CD4-positive, CD25-positive, alpha-beta regulatory T cell (primary cell): ENCODE data around the gene NTM. TPM values are rescaled to one million over a fixed set of nuclear protein-coding genes. Genes with fewer than 3 reads are reported as not detected.

ENCODE experiments used
- ATAC-seq, 2 donors: fragments of 150-1000 bp; cut with Tn5 transposase; one replicate each; pipeline ENCODE4 v1.10.0; 2021; ENCODE audit warnings: low read depth in 2 of 2, moderate number of reproducible peaks in 2 of 2, moderate library complexity in 1 of 2
- DNase-seq, 3 donors: peaks; one replicate each; pipeline versions ENCODE4 v3.0.0 to v3.0.0-alpha.2; 2012 to 2022; ENCODE audit warnings: mixed read lengths in 1 of 3
- H3K27ac ChIP-seq: one replicate; pipeline ENCODE4 v1.7.0; 2013; ENCODE audit warnings: mild to moderate bottlenecking, low read length; ENCODE audit not compliant: insufficient read depth, poor library complexity, severe bottlenecking
- H3K27me3 ChIP-seq: one replicate; pipeline ENCODE4 v1.7.0; 2013; ENCODE audit warnings: low read length; ENCODE audit not compliant: control insufficient read depth, insufficient read depth
- H3K36me3 ChIP-seq: one replicate; pipeline ENCODE4 v1.7.0; 2013; ENCODE audit warnings: mild to moderate bottlenecking, low read length, moderate library complexity; ENCODE audit not compliant: control insufficient read depth, insufficient read depth
- H3K4me1 ChIP-seq: 2 replicates; pipeline ENCODE4 v1.7.0; 2013; ENCODE audit warnings: mild to moderate bottlenecking, low read length; ENCODE audit not compliant: insufficient read depth, control insufficient read depth, poor library complexity, severe bottlenecking
- H3K4me3 ChIP-seq: one replicate; pipeline ENCODE4 v1.7.0; 2013; ENCODE audit warnings: low read depth, mild to moderate bottlenecking, low read length, moderate library complexity
- H3K9me3 ChIP-seq, 2 experiments: 1 replicate in 1 of 2; 2 replicates in 1 of 2; pipeline ENCODE4 v1.7.0; 2013; ENCODE audit warnings: low read length in 2 of 2, mild to moderate bottlenecking in 1 of 2, moderate library complexity in 1 of 2; ENCODE audit not compliant: control insufficient read depth in 2 of 2
- H3K27ac Mint-ChIP-seq, 3 donors: one replicate each; pipeline ENCODE4 v1.8.0; 2020 to 2022; ENCODE audit warnings: mild to moderate bottlenecking in 3 of 3, mixed read lengths in 3 of 3, moderate library complexity in 2 of 3
- H3K27me3 Mint-ChIP-seq: one replicate; pipeline ENCODE4 v1.8.0; 2022; ENCODE audit warnings: mild to moderate bottlenecking, mixed read lengths
- H3K36me3 Mint-ChIP-seq: one replicate; pipeline ENCODE4 v1.8.0; 2020; ENCODE audit warnings: mixed read lengths
- H3K4me1 Mint-ChIP-seq, 4 donors: one replicate each; pipeline ENCODE4 v1.8.0; 2020 to 2022; ENCODE audit warnings: mixed read lengths in 4 of 4, mild to moderate bottlenecking in 1 of 4
- H3K4me3 Mint-ChIP-seq, 4 donors: one replicate each; pipeline ENCODE4 v1.8.0; 2020 to 2022; ENCODE audit warnings: mild to moderate bottlenecking in 4 of 4, mixed read lengths in 4 of 4, moderate library complexity in 3 of 4
- H3K9me3 Mint-ChIP-seq, 7 donors: one replicate each; pipeline ENCODE4 v1.8.0; 2020 to 2022; ENCODE audit warnings: mixed read lengths in 7 of 7, mild to moderate bottlenecking in 3 of 7, moderate library complexity in 2 of 7
- polyA plus RNA-seq, 4 donors: library from polyadenylated mRNA; unstranded; fragments of 300-500 nt; fragmentation: Illumina TruSeq; gene quantifications; one replicate each; pipeline ENCODE4 v1.2.3, GENCODE V29; 2021
- total RNA-seq: library from RNA; stranded (reverse); gene quantifications from one replicate; pipeline ENCODE4 v1.2.3, GENCODE V29; 2022

NTM gene
- total and polyA plus RNA-seq, 5 donors from 2014 or later: 1.3 TPM; not detected in 4

DNA sequence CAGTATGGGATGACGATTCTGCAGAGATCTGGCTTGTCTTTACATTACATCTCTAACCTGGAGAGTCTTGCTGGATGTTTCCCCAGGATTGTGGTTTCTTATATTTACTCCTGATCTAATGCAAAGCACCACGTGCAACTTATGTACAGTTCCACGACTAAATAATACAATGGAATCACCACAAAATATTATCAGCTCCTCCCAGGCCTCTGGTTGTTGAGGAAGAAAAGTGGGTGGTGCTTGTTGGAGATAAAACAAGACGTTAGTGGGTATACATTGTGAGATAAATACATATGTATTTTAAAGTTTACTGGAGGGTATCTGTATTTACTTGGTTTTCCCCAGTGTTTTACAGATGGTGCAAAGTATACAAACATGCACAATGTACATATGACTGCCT lies 569.7 kb downstream of the NTM start:
- Histone ChIP-seq H3K9me3 (no peaks in the 10 kb centered on the region), H3K4me1 (no peaks in the 10 kb centered on the region), H3K36me3 (no peaks in the 10 kb centered on the region), H3K27me3 (no peaks in the 10 kb centered on the region), H3K4me3 (no peak overlapping the region), H3K27ac (no peak overlapping the region)
- H3K36me3 Mint-ChIP-seq: no peaks in the 10 kb centered on the region
- DNase-seq: no peak
- no peak overlapping the region for H3K27ac Mint-ChIP-seq
- no peaks in the 10 kb centered on the region for H3K27me3 Mint-ChIP-seq
- H3K4me1 Mint-ChIP-seq: no peaks in the 10 kb centered on the region
- H3K9me3 Mint-ChIP-seq: peaks cover 0 to 5% (median 3%) of the 10 kb centered on the region in 7 donors
- H3K4me3 Mint-ChIP-seq: no peak overlapping the region
- no peak for ATAC-seq

DNA sequence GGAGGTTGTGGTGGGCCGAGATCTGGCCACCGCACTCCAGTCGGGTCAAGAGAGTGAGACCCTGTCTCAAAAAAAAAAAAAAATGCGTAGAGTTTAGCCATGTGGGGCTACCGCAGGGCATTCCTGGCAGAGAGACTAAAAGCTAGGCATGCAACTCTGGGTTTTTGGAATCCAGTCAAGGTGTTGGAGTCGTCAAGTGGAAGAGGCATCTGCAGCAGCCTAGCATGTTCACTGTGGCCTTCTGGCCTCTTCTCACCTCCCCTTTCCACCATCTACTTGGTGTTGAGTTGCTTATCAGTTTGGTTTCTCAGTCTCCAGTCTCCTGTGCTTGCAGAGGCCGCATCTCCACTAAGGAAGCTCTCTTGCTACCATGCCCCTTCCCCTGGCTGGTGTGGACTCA lies 572.5 kb downstream of the NTM start:
- ATAC-seq (no peak), DNase-seq (no peak)
- H3K36me3 ChIP-seq: no peaks in the 10 kb centered on the region
- no peaks in the 10 kb centered on the region for H3K9me3 ChIP-seq
- H3K27ac ChIP-seq: no peak overlapping the region
- Mint-ChIP-seq H3K27me3 (no peaks in the 10 kb centered on the region), H3K4me1 (no peaks in the 10 kb centered on the region), H3K4me3 (no peak overlapping the region), H3K36me3 (no peaks in the 10 kb centered on the region), H3K9me3 (peaks cover 0 to 5% (median 2%) of the 10 kb centered on the region in 7 donors), H3K27ac (no peak overlapping the region)
- no peak overlapping the region for H3K4me3 ChIP-seq
- H3K27me3 ChIP-seq: no peaks in the 10 kb centered on the region
- no peaks in the 10 kb centered on the region for H3K4me1 ChIP-seq

DNA sequence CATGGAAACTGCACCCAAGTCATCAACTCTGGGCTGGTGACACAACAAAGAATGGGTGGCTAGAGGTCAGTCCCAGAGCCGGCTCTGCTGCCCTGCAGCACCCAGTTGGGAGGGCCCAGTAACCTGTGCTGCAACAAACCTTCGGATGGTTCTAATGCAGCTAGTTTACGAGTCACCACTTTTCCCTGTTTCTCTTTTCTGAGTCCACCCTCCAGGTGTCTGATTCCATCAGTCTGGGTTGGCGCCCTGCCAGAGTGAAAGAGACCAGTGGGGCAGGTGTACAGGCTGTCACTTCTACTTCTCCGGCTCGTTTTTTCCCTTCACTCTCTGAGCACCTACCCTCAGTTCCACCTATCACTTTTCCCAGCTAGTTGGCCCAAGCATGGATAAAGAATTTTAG lies 572.9 kb downstream of the NTM start:
- no peaks in the 10 kb centered on the region for H3K27me3 ChIP-seq
- H3K4me3 Mint-ChIP-seq: no peak overlapping the region
- H3K4me3 ChIP-seq: no peak overlapping the region
- peaks cover 0 to 5% (median 2%) of the 10 kb centered on the region in 7 donors for H3K9me3 Mint-ChIP-seq
- no peak overlapping the region for H3K27ac ChIP-seq
- no peak overlapping the region for H3K27ac Mint-ChIP-seq
- no peaks in the 10 kb centered on the region for H3K36me3 Mint-ChIP-seq
- no peaks in the 10 kb centered on the region for H3K27me3 Mint-ChIP-seq
- no peaks in the 10 kb centered on the region for H3K4me1 Mint-ChIP-seq
- H3K4me1 ChIP-seq: no peaks in the 10 kb centered on the region
- no peak for DNase-seq
- ATAC-seq: no peak
- no peaks in the 10 kb centered on the region for H3K36me3 ChIP-seq
- H3K9me3 ChIP-seq: no peaks in the 10 kb centered on the region

DNA sequence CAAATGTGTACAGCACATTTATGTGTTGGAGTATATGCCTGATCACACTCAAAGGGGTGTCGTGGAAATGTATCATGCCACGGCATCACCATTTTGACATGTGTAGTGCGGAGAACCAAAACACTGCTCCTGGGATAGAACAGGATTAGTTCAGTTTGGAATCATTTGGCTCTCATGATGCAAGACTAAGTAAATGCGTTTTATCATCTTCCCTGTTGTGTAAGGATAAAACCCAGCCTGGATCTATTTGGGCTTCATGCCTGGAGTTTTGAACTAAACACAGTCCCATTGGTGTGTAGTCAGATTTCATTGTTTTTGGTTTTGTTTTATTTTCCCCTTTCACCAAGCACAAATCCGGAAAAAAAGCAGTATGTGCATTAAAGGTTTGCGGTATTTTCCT lies 574.3 kb downstream of the NTM start:
- Histone ChIP-seq H3K9me3 (no peaks in the 10 kb centered on the region), H3K27ac (no peak overlapping the region), H3K36me3 (no peaks in the 10 kb centered on the region), H3K27me3 (no peaks in the 10 kb centered on the region), H3K4me1 (no peaks in the 10 kb centered on the region), H3K4me3 (no peak overlapping the region)
- ATAC-seq: no peak
- Mint-ChIP-seq H3K9me3 (peaks cover 0 to 3% (median 0%) of the 10 kb centered on the region in 7 donors), H3K27me3 (no peaks in the 10 kb centered on the region), H3K27ac (no peak overlapping the region), H3K4me1 (no peaks in the 10 kb centered on the region), H3K36me3 (no peaks in the 10 kb centered on the region), H3K4me3 (no peak overlapping the region)
- no peak for DNase-seq

DNA sequence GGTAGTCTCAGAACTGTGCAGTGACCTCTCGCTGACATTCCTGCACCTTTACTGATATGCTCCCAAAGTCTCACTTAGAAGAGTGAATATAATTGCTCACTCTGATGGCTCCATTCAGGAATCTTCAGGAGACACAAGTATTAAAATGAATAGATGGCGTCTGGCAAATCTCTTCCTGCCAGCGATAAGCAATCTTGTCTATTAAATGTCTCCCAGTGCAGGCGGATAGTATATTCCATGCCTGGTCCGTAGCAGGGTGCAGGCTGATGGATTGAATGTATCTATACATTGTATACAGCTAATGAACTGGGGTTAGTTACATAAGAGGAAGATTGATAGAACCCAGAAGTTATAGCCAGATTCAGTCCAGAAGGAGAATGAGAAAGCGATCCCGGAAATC lies 575.3 kb downstream of the NTM start:
- no peaks in the 10 kb centered on the region for H3K36me3 Mint-ChIP-seq
- H3K36me3 ChIP-seq: no peaks in the 10 kb centered on the region
- H3K4me3 Mint-ChIP-seq: no peak overlapping the region

DNA sequence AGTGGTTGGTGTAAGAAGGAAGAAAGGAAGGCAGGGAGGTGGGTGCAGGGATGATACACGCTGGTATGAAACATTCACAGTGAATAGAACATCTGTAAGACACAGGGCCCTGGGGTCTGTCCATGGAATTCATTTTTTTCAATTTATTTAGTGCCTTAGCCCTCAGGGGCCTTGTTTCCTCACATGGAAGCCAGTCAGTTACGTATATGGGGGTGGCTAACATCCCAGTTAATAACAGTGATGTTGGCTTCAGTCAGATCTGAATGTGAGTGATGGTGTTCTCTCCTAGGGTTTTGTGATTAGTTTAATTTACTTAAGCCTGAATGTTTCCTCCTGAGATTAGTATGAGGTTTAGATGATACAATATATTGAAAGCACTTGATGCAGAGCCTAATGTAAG lies 577.1 kb downstream of the NTM start:
- no peaks in the 10 kb centered on the region for H3K27me3 Mint-ChIP-seq
- no peaks in the 10 kb centered on the region for H3K36me3 Mint-ChIP-seq
- Histone ChIP-seq H3K4me3 (no peak overlapping the region), H3K27ac (no peak overlapping the region), H3K9me3 (no peaks in the 10 kb centered on the region), H3K36me3 (no peaks in the 10 kb centered on the region), H3K27me3 (no peaks in the 10 kb centered on the region), H3K4me1 (no peaks in the 10 kb centered on the region)
- no peak for ATAC-seq
- H3K27ac Mint-ChIP-seq: no peak overlapping the region
- H3K9me3 Mint-ChIP-seq: peaks cover 0 to 3% (median 0%) of the 10 kb centered on the region in 7 donors
- no peaks in the 10 kb centered on the region for H3K4me1 Mint-ChIP-seq
- DNase-seq: no peak
- H3K4me3 Mint-ChIP-seq: no peak overlapping the region

More for the DNA sequence above, 575.3 kb downstream of the NTM start:
- no peak for ATAC-seq
- Histone ChIP-seq H3K9me3 (no peaks in the 10 kb centered on the region), H3K27me3 (no peaks in the 10 kb centered on the region), H3K27ac (no peak overlapping the region), H3K4me1 (no peaks in the 10 kb centered on the region), H3K4me3 (no peak overlapping the region)
- Mint-ChIP-seq H3K27me3 (no peaks in the 10 kb centered on the region), H3K4me1 (no peaks in the 10 kb centered on the region), H3K9me3 (peaks cover 0 to 3% (median 0%) of the 10 kb centered on the region in 7 donors), H3K27ac (peak overlapping the region in 1 of 3 donors; percentile 68)
- no peak for DNase-seq

DNA sequence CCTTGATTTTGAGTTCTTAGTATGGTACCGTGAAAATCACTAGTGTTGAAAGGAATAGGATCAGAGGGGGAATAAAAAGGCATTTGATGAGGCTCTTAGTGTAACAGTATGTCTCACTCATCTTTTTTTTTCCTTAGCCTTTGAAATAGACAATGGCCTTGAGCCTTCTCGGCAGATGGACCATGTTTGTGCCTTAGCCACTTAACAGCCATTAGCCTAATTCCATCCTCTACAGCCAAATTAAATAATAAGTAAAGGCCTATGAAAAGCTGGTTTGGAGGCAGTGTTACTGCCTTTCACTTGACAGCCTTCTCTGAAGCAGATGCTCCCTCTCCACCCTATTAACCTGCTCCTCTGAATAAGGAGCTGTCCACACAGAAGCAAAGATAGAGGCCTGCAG lies 580.7 kb downstream of the NTM start:
- H3K4me3 Mint-ChIP-seq: no peak overlapping the region
- Histone ChIP-seq H3K27me3 (no peaks in the 10 kb centered on the region), H3K4me3 (no peak overlapping the region), H3K27ac (no peak overlapping the region), H3K4me1 (no peaks in the 10 kb centered on the region), H3K36me3 (no peaks in the 10 kb centered on the region), H3K9me3 (no peaks in the 10 kb centered on the region)
- peaks cover 0 to 5% (median 1%) of the 10 kb centered on the region in 7 donors for H3K9me3 Mint-ChIP-seq
- no peaks in the 10 kb centered on the region for H3K27me3 Mint-ChIP-seq
- H3K4me1 Mint-ChIP-seq: no peaks in the 10 kb centered on the region
- ATAC-seq: no peak
- H3K27ac Mint-ChIP-seq: no peak overlapping the region
- DNase-seq: no peak
- H3K36me3 Mint-ChIP-seq: no peaks in the 10 kb centered on the region

DNA sequence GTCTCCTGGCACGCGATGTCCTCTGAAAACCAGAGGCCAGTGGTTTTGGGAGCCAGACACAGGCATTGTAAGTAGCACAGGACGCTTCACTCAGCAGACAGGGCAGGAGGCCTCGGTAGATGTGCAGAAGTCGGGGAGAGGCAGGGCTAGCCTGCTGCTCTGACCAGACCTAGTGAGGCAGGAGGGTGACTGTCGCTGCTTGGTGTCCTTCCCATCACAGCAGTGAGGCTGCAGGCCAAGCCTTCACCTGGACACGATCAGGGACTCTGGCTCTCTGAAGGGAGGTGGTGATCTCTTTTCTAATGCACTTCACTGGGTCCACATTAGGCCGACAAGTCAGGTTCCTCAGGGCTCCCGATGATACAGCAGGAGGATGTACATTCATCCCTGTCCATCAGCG lies 583.7 kb downstream of the NTM start:
- H3K4me3 Mint-ChIP-seq: no peak overlapping the region
- H3K27ac ChIP-seq: no peak overlapping the region
- H3K27me3 ChIP-seq: no peaks in the 10 kb centered on the region
- no peaks in the 10 kb centered on the region for H3K27me3 Mint-ChIP-seq
- no peak overlapping the region for H3K4me3 ChIP-seq
- H3K36me3 Mint-ChIP-seq: no peaks in the 10 kb centered on the region
- H3K27ac Mint-ChIP-seq: no peak overlapping the region
- no peaks in the 10 kb centered on the region for H3K4me1 ChIP-seq
- no peaks in the 10 kb centered on the region for H3K4me1 Mint-ChIP-seq
- H3K9me3 ChIP-seq: no peaks in the 10 kb centered on the region
- ATAC-seq: no peak
- no peak for DNase-seq
- H3K9me3 Mint-ChIP-seq: peaks cover 0 to 4% (median 2%) of the 10 kb centered on the region in 7 donors
- H3K36me3 ChIP-seq: no peaks in the 10 kb centered on the region
